ENCODE measurements around the gene TRIM9. TPM values are rescaled to one million over a fixed set of nuclear protein-coding genes. Genes with fewer than 3 reads are reported as not detected.

The TRIM9 gene
- total and polyA plus RNA-seq, 2 of the 4 experiments (the other 2 are of a cell fraction) = under 0.01 to 0.09 TPM

GRCh38 chr14:51006324-51006723 is 88.6 kb downstream of the TRIM9 start:
- H4K8ac ChIP-seq (ENCODE audit: low read depth in 2 of 2, low read length in 2 of 2) = no peak overlapping the region
- no peak overlapping the region for H4K91ac ChIP-seq (ENCODE audit: insufficient read depth, low read depth, low read length)
- no peaks in the 10 kb centered on the region for H3K9me3 ChIP-seq (ENCODE audit: control insufficient read depth, insufficient read depth, low read length)
- TF ChIP-seq POLR2A (IDR thresholded peaks at IDR 0.05; ENCODE audit: low read depth, low read length) (no peak), RCOR1 (IDR thresholded peaks at IDR 0.05; ENCODE audit: insufficient replicate concordance, low read length) (no peak), NFE2L2 (IDR thresholded peaks at IDR 0.05; ENCODE audit: low read depth, low read length) (no peak)
- TF ChIP-seq, protein P1, sequence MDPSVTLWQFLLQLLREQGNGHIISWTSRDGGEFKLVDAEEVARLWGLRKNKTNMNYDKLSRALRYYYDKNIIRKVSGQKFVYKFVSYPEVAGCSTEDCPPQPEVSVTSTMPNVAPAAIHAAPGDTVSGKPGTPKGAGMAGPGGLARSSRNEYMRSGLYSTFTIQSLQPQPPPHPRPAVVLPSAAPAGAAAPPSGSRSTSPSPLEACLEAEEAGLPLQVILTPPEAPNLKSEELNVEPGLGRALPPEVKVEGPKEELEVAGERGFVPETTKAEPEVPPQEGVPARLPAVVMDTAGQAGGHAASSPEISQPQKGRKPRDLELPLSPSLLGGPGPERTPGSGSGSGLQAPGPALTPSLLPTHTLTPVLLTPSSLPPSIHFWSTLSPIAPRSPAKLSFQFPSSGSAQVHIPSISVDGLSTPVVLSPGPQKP (IDR thresholded peaks at IDR 0.05; ENCODE audit: borderline replicate concordance, low read depth, low read length) = no peak
- no peak overlapping the region for H2AK9ac ChIP-seq (replicated peaks; ENCODE audit: low read depth, low read length, poor library complexity)
- H3K4me3 ChIP-seq (ENCODE audit: insufficient read depth, low read depth, low read length) = no peak overlapping the region
- no peak overlapping the region for H2BK120ac ChIP-seq (ENCODE audit: low read depth, low read length)
- H3K36me3 ChIP-seq (ENCODE audit: control insufficient read depth, insufficient read depth, low read length) = no peaks in the 10 kb centered on the region
- peaks cover 12% of the 10 kb centered on the region for H3K27me3 ChIP-seq (ENCODE audit: control insufficient read depth, insufficient read depth, low read length)
- no peaks in the 10 kb centered on the region for H3K9me1 ChIP-seq (ENCODE audit: insufficient read depth, low read length)
- no TSS peak for BruUV-seq (replicated peaks)
- 0 out of 2 replicates have a peak overlapping the region, but pooled peaks have one; percentile 48 for H3K14ac ChIP-seq (replicated peaks; ENCODE audit: low read depth, low read length)
- CTCF ChIA-PET = no interaction called here
- H3K9ac ChIP-seq (ENCODE audit: low read depth, low read length) = no peak overlapping the region
- H4K5ac ChIP-seq (ENCODE audit: low read depth, low read length) = no peak overlapping the region
- no peaks in the 10 kb centered on the region for H3K79me1 ChIP-seq (ENCODE audit: low read depth in 1 of 2, low read length in 2 of 2)
- POLR2A ChIA-PET (ENCODE audit: unreplicated experiment) = no interaction called here
- H3K4me2 ChIP-seq (ENCODE audit: low read depth, low read length) = no peak overlapping the region
- WGBS, 2 experiments (ENCODE audit: extremely low coverage in 2 of 2, insufficient read length in 1 of 2) = no CpG with 5 or more reads among the region's 2 CpGs
- H2BK5ac ChIP-seq (ENCODE audit: low read depth, low read length, poor library complexity, severe bottlenecking) = peak overlapping the region; percentile 10
- H3K27ac ChIP-seq (ENCODE audit: insufficient read depth, low read length) = no peak overlapping the region
- H2BK15ac ChIP-seq (ENCODE audit: low read depth, low read length) = no peak overlapping the region
- no peak overlapping the region for H2AFZ ChIP-seq (replicated peaks; ENCODE audit: low read length, poor library complexity)
- intact Hi-C loops (cut with micrococcal nuclease) = no loop called here
- H3K56ac ChIP-seq (ENCODE audit: extremely low read depth, insufficient read depth, low read length) = no peak overlapping the region
- DNase-seq (no peak), ATAC-seq (ENCODE audit: low read depth) (no peak)
- no peak overlapping the region for H3K23ac ChIP-seq (ENCODE audit: low read depth, low read length)
- dilution Hi-C loops (cut with HindIII; ENCODE audit: low sequenced_read_pairs, unreplicated experiment) = no loop called here
- H2AK5ac ChIP-seq (ENCODE audit: low read depth, low read length) = no peak overlapping the region
- in situ Hi-C loops (cut with MboI; ENCODE audit: low sequenced_read_pairs) = no loop called here
- no peak overlapping the region for H3K4ac ChIP-seq (ENCODE audit: low read depth, low read length)
- H2BK20ac ChIP-seq (ENCODE audit: low read depth, low read length) = no peak overlapping the region
- H3K18ac ChIP-seq (ENCODE audit: low read depth, low read length) = no peak overlapping the region
- peaks cover 7% of the 10 kb centered on the region for H3K4me1 ChIP-seq (ENCODE audit: control insufficient read depth, insufficient read depth, low read length)
- no peaks in the 10 kb centered on the region for H4K20me1 ChIP-seq (ENCODE audit: insufficient read depth, low read length)

All from IMR-90 (cell line).